H9 (cell line): ENCODE measurements around the gene PHKA2. TPM values are rescaled to one million over a fixed set of nuclear protein-coding genes. Genes with fewer than 3 reads are reported as not detected.

Experiments
- DNase-seq: peaks from one replicate; pipeline ENCODE4 v3.0.0-alpha.2; 2017
- H2AFZ ChIP-seq: one replicate; pipeline ENCODE4 v1.6.1; 2013; ENCODE audit warnings: mild to moderate bottlenecking, low read length, control low read depth, moderate library complexity
- H2AK5ac ChIP-seq: 2 replicates; pipeline ENCODE4 v1.6.1; 2013; ENCODE audit warnings: low read length, control low read depth, mixed read lengths; ENCODE audit not compliant: insufficient read length
- H2BK120ac ChIP-seq: one replicate; pipeline ENCODE4 v1.6.1; 2013; ENCODE audit warnings: low read depth, mild to moderate bottlenecking, low read length, control low read depth, inconsistent platforms; ENCODE audit not compliant: poor library complexity, severe bottlenecking
- H2BK12ac ChIP-seq: 2 replicates; pipeline ENCODE4 v1.6.1; 2013; ENCODE audit warnings: low read length, control low read depth, mixed read lengths, low read depth; ENCODE audit not compliant: insufficient read length
- H2BK15ac ChIP-seq: 2 replicates; pipeline ENCODE4 v1.6.1; 2013; ENCODE audit warnings: low read depth, low read length, control low read depth
- H2BK20ac ChIP-seq: one replicate; pipeline ENCODE4 v1.6.1; 2013; ENCODE audit warnings: low read depth, mild to moderate bottlenecking, low read length, control low read depth, inconsistent platforms; ENCODE audit not compliant: poor library complexity, severe bottlenecking
- H2BK5ac ChIP-seq: 2 replicates; pipeline ENCODE4 v1.6.1; 2013; ENCODE audit warnings: low read length, control low read depth, mixed read lengths; ENCODE audit not compliant: insufficient read length
- H3K14ac ChIP-seq: 2 replicates; pipeline ENCODE4 v1.6.1; 2013; ENCODE audit warnings: low read length, control low read depth; ENCODE audit not compliant: insufficient read depth
- H3K18ac ChIP-seq: 2 replicates; pipeline ENCODE4 v1.6.1; 2013; ENCODE audit warnings: low read depth, mild to moderate bottlenecking, mixed read lengths, low read length, control low read depth; ENCODE audit not compliant: insufficient read length
- H3K23ac ChIP-seq: 2 replicates; pipeline ENCODE4 v1.6.1; 2013; ENCODE audit warnings: low read length, control low read depth, mixed read lengths, low read depth; ENCODE audit not compliant: insufficient read length
- H3K23me2 ChIP-seq: 2 replicates; pipeline ENCODE4 v1.6.1; 2013; ENCODE audit warnings: low read depth, mild to moderate bottlenecking, mixed read lengths, low read length, control low read depth; ENCODE audit not compliant: insufficient read length, poor library complexity, severe bottlenecking
- H3K27ac ChIP-seq: 2 replicates; pipeline ENCODE4 v1.5.1; 2013; ENCODE audit warnings: low read length, control low read depth, mixed read lengths, low read depth; ENCODE audit not compliant: insufficient read length
- H3K27me3 ChIP-seq: 2 replicates; pipeline ENCODE4 v1.6.1; 2013; ENCODE audit warnings: low read length, control low read depth, inconsistent platforms; ENCODE audit not compliant: insufficient read depth
- H3K4ac ChIP-seq: 2 replicates; pipeline ENCODE4 v1.6.1; 2013; ENCODE audit warnings: low read depth, mild to moderate bottlenecking, control low read depth, inconsistent platforms, low read length, moderate library complexity
- H3K4me1 ChIP-seq: 2 replicates; pipeline ENCODE4 v1.6.1; 2013; ENCODE audit warnings: low read length, control low read depth, inconsistent platforms; ENCODE audit not compliant: insufficient read depth
- H3K4me2 ChIP-seq: 2 replicates; pipeline ENCODE4 v1.6.1; 2013; ENCODE audit warnings: low read length, control low read depth, mixed read lengths; ENCODE audit not compliant: insufficient read length, insufficient read depth
- H3K56ac ChIP-seq: 2 replicates; pipeline ENCODE4 v1.6.1; 2013; ENCODE audit warnings: low read depth, mild to moderate bottlenecking, mixed read lengths, low read length, control low read depth; ENCODE audit not compliant: insufficient read length
- H3K79me1 ChIP-seq: 2 replicates; pipeline ENCODE4 v1.6.1; 2013; ENCODE audit warnings: low read depth, mild to moderate bottlenecking, moderate library complexity, low read length, control low read depth, inconsistent platforms; ENCODE audit not compliant: insufficient read depth, poor library complexity, severe bottlenecking
- H3K79me2 ChIP-seq: 2 replicates; pipeline ENCODE4 v1.6.1; 2013; ENCODE audit warnings: low read length, control low read depth, inconsistent platforms; ENCODE audit not compliant: insufficient read depth
- H3K9ac ChIP-seq: 2 replicates; pipeline ENCODE4 v1.6.1; 2013; ENCODE audit warnings: low read length, control low read depth, mixed read lengths; ENCODE audit not compliant: insufficient read length; ENCODE audit errors: extremely low read depth
- H3K9me3 ChIP-seq: one replicate; pipeline ENCODE4 v1.6.1; 2013; ENCODE audit warnings: low read depth, low read length, inconsistent platforms; ENCODE audit not compliant: control insufficient read depth
- H3T11ph ChIP-seq: one replicate; pipeline ENCODE4 v1.6.1; 2013; ENCODE audit warnings: mild to moderate bottlenecking, low read length, control low read depth, inconsistent platforms
- H4K20me1 ChIP-seq: one replicate; pipeline ENCODE4 v1.6.1; 2013; ENCODE audit not compliant: control insufficient read depth, insufficient read length, insufficient read depth
- H4K5ac ChIP-seq: 2 replicates; pipeline ENCODE4 v1.6.1; 2013; ENCODE audit warnings: low read depth, mild to moderate bottlenecking, mixed read lengths, low read length, control low read depth; ENCODE audit not compliant: insufficient read length
- H4K8ac ChIP-seq: replicated peaks from 2 replicates; pipeline ENCODE4 v1.6.1; 2013; ENCODE audit warnings: low read length, control low read depth, mixed read lengths, low read depth; ENCODE audit not compliant: insufficient read length
- H4K91ac ChIP-seq: 2 replicates; pipeline ENCODE4 v1.6.1; 2013; ENCODE audit warnings: low read depth, mild to moderate bottlenecking, moderate library complexity, mixed read lengths, low read length, control low read depth; ENCODE audit not compliant: insufficient read length
- H3K27ac Mint-ChIP-seq, 3 experiments: 2 replicates in 2 of 3; 3 replicates in 1 of 3; pipeline ENCODE4 v1.8.0; 2020 to 2021; ENCODE audit warnings: mixed read lengths in 3 of 3, mild to moderate bottlenecking in 1 of 3, moderate library complexity in 1 of 3
- H3K27me3 Mint-ChIP-seq: 2 replicates; pipeline ENCODE4 v1.8.0; 2021; ENCODE audit warnings: low read depth, mild to moderate bottlenecking, moderate library complexity, mixed read lengths
- H3K36me3 Mint-ChIP-seq, 3 experiments: 2 replicates in 2 of 3; 3 replicates in 1 of 3; pipeline ENCODE4 v1.8.0; 2020 to 2021; ENCODE audit warnings: low read depth in 3 of 3, mixed read lengths in 3 of 3; ENCODE audit not compliant: insufficient read depth in 1 of 3
- H3K4me1 Mint-ChIP-seq, 2 experiments: 2 replicates each; pipeline ENCODE4 v1.8.0; 2020; ENCODE audit warnings: mixed read lengths in 2 of 2
- H3K4me3 Mint-ChIP-seq, 2 experiments: 2 replicates in 1 of 2; 3 replicates in 1 of 2; pipeline ENCODE4 v1.8.0; 2020 to 2021; ENCODE audit warnings: mild to moderate bottlenecking in 2 of 2, mixed read lengths in 2 of 2, moderate library complexity in 1 of 2
- H3K9me3 Mint-ChIP-seq, 2 experiments: 2 replicates in 1 of 2; 3 replicates in 1 of 2; pipeline ENCODE4 v1.8.0; 2020; ENCODE audit warnings: mild to moderate bottlenecking in 2 of 2, mixed read lengths in 2 of 2, moderate library complexity in 1 of 2
- CTCF ChIP-seq: fragments of 200-600 bp; sonication (generic); conservative IDR thresholded peaks from 3 replicates; pipeline ENCODE4 v1.8.0; 2021; ENCODE audit warnings: antibody characterized with exemption, mild to moderate bottlenecking
- WGBS: extraction: QIAGEN DNeasy Blood & Tissue Kit; methylation state at CpG from one replicate; pipeline ENCODE4 v1.1.7; 2013; ENCODE audit warnings: missing lambda C conversion rate, low lambda C conversion rate, mixed read lengths; ENCODE audit not compliant: insufficient read length; ENCODE audit errors: extremely low coverage; 5-methylcytosine and 5-hydroxymethylcytosine counted together
- total RNA-seq: library from RNA; stranded (reverse); gene quantifications from 2 replicates; pipeline ENCODE4 v1.2.1, GENCODE V29; 2021

PHKA2 gene
- total RNA-seq, 1 experiment from 2014 or later, result 24.2 TPM

- no peaks in the 10 kb centered on the region for H4K20me1 ChIP-seq
- H4K91ac ChIP-seq, result no peak overlapping the region
- no peak overlapping the region for H2BK5ac ChIP-seq
- H3K4me1 ChIP-seq, result no peaks in the 10 kb centered on the region
- no peak overlapping the region for H2BK20ac ChIP-seq
- no peak overlapping the region for H4K5ac ChIP-seq
- Mint-ChIP-seq H3K4me1 (no peaks in the 10 kb centered on the region), H3K27me3 (no peaks in the 10 kb centered on the region; the same call in none of the 2 replicates), H3K4me3 (no peak overlapping the region), H3K27ac (no peak overlapping the region), H3K36me3 (peaks cover 33 to 53% (median 52%) of the 10 kb centered on the region in 3 experiments), H3K9me3 (peaks cover 73 to 82% of the 10 kb centered on the region in 2 experiments)
- no peak overlapping the region for H3T11ph ChIP-seq
- no peak overlapping the region for H3K9ac ChIP-seq
- H2BK12ac ChIP-seq, result no peak overlapping the region
- DNase-seq, result no peak
- TF ChIP-seq CTCF, result no peak
- H2AFZ ChIP-seq, result no peak overlapping the region
- no peak overlapping the region for H2BK120ac ChIP-seq
- no peak overlapping the region for H3K14ac ChIP-seq
- peaks cover 24% of the 10 kb centered on the region for H3K9me3 ChIP-seq
- H2AK5ac ChIP-seq, result no peak overlapping the region
- H3K79me2 ChIP-seq, result no peaks in the 10 kb centered on the region
- H4K8ac ChIP-seq, result no peak overlapping the region
- no peak overlapping the region for H3K56ac ChIP-seq
- H3K79me1 ChIP-seq, result no peaks in the 10 kb centered on the region
- H3K23ac ChIP-seq, result no peak overlapping the region
- no peak overlapping the region for H2BK15ac ChIP-seq
- H3K27ac ChIP-seq, result no peak overlapping the region
- no peak overlapping the region for H3K18ac ChIP-seq
- H3K27me3 ChIP-seq, result no peaks in the 10 kb centered on the region
- no peaks in the 10 kb centered on the region for H3K23me2 ChIP-seq
- H3K4ac ChIP-seq, result no peak overlapping the region
- H3K4me2 ChIP-seq, result no peak overlapping the region
- WGBS, result no CpG with 5 or more reads among the region's 2 CpGs
Measured at GRCh38 chrX:18945483-18945882, 38.4 kb downstream of the PHKA2 start.
